22Rv1 (cell line): ENCODE data around the gene ZNF462.

Experiments
- H3K27ac ChIP-seq: fragments of 450-650 bp; 2 replicates; pipeline ENCODE4 v1.5.1; 2017
- ZFX ChIP-seq: fragments of 450-650 bp; IDR thresholded peaks from 2 replicates; pipeline ENCODE4 v1.6.1; 2017; ENCODE audit warnings: antibody characterized with exemption, borderline replicate concordance
- TF ChIP-seq, protein P1 (sequence below): fragments of 450-650 bp; IDR thresholded peaks from 2 replicates; pipeline ENCODE4 v1.5.1; 2017; ENCODE audit warnings: mild to moderate bottlenecking

Gene ZNF462

GRCh38 chr9:106970976-106971457, 108.1 kb downstream of the ZNF462 start:
- TF ChIP-seq ZFX = no peak
- TF ChIP-seq, protein P1, sequence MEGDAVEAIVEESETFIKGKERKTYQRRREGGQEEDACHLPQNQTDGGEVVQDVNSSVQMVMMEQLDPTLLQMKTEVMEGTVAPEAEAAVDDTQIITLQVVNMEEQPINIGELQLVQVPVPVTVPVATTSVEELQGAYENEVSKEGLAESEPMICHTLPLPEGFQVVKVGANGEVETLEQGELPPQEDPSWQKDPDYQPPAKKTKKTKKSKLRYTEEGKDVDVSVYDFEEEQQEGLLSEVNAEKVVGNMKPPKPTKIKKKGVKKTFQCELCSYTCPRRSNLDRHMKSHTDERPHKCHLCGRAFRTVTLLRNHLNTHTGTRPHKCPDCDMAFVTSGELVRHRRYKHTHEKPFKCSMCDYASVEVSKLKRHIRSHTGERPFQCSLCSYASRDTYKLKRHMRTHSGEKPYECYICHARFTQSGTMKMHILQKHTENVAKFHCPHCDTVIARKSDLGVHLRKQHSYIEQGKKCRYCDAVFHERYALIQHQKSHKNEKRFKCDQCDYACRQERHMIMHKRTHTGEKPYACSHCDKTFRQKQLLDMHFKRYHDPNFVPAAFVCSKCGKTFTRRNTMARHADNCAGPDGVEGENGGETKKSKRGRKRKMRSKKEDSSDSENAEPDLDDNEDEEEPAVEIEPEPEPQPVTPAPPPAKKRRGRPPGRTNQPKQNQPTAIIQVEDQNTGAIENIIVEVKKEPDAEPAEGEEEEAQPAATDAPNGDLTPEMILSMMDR = no peak
- H3K27ac ChIP-seq = no peak overlapping the region

GRCh38 chr9:106972082-106972481, 109.1 kb downstream of the ZNF462 start:
- TF ChIP-seq ZFX = no peak
- TF ChIP-seq, protein P1 = no peak
- no peak overlapping the region for H3K27ac ChIP-seq

GRCh38 chr9:106974341-106974740, 111.4 kb downstream of the ZNF462 start:
- no peak overlapping the region for H3K27ac ChIP-seq

GRCh38 chr9:106976772-106977171, 113.8 kb downstream of the ZNF462 start:
- no peak overlapping the region for H3K27ac ChIP-seq
- TF ChIP-seq, protein P1 = no peak
- TF ChIP-seq ZFX = no peak

More at GRCh38 chr9:106974341-106974740, 111.4 kb downstream of the ZNF462 start:
- no peak for TF ChIP-seq ZFX
- TF ChIP-seq, protein P1 = no peak

- no peak overlapping the region for H3K27ac ChIP-seq
- TF ChIP-seq, protein P1 = no peak
- TF ChIP-seq ZFX = no peak
These were observed 117.7 kb downstream of the ZNF462 start for GRCh38 chr9:106980551-106981101.

- no peak for TF ChIP-seq ZFX
- TF ChIP-seq, protein P1 = no peak
- H3K27ac ChIP-seq = no peak overlapping the region
These were observed 118.7 kb downstream of the ZNF462 start for GRCh38 chr9:106981396-106982287.

GRCh38 chr9:106982636-106983035, 119.7 kb downstream of the ZNF462 start:
- TF ChIP-seq, protein P1 = no peak
- TF ChIP-seq ZFX = no peak
- H3K27ac ChIP-seq = no peak overlapping the region
